ENCODE data around the gene TMEM141. TPM values are rescaled to one million over a fixed set of nuclear protein-coding genes. Genes with fewer than 3 reads are reported as not detected.
"Not testable (repeated sequence)": the region's sequence is repeated elsewhere in the genome, so short reads cannot be mapped to it uniquely, and the experiment has no call there.

Gene TMEM141
- polyA plus RNA-seq, 3 donors, result 53.5 to 81.8 (median 70.3) TPM

DNA sequence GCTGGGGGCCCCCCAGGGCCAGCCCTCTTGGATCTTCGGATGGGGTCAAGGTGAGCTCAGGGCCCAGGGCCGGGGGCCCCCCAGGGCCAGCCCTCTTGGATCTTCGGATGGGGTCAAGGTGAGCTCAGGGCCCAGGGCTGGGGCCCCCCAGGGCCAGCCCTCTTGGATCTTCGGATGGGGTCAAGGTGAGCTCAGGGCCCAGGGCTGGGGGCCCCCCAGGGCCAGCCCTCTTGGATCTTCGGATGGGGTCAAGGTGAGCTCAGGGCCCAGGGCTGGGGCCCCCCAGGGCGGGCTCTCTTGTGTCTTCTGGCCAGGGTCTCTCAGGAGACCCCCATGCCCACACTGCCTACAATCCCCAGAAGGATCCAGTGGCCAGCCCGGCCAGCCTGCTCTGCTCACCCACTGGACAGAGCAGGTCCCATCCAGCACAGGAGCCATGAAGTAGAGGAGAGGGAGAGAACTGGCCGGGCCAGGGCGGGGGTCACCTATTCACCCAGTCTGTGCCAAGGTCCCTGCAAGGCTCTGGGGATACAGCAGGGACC lies 11.9 kb downstream of the TMEM141 start:
- DNase-seq (ENCODE audit: extremely low read depth in 1 of 11, low read depth in 9 of 11, low spot score in 4 of 11), result not testable (repeated sequence)

DNA sequence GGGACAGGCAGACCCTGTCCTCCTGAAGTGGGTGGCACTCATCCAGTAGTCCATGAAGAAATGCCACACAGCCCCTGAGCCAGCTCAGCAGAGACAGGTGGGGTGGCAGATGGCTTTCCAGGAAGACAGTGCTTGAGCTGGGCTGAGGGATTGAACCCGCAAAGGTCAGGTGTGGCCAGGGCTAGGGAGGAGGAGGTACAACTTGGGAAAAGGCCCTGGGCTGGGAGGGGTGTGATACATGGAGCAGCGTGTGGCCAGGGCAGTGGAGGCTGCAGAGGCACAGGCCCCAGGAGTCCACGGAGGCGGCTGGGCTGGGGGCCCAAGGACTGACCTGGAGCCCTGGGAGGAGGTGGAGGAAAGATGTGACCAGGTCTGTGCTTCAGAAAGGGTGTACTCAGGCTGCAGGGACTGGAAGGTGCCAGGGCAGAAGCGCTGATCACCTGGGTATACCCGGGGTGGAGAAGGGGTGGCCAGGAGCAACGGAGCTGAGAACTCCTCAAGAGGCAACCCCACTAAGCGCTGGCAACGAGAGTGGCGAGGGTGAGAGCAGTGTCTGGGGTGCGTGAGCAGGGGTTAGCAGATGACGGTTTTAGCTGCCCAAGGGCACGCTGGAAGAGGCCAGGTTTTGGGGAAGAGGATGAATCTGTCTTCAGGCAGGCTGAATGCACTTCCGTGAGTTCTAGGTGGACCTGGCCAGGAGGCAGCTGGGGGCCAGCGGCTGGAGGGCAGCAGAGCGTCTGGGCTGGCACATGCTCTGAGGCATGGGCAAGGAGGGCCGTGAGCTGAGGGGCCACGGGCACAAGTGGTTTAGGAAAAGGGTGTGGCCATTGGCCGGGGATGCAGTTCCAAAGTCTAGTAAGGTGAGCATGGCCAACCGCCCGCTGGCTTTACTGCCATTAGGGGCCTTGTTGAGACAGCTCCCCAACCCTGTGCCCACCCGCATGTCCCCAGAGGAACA lies 12.7 kb downstream of the TMEM141 start:
- DNase-seq (ENCODE audit: extremely low read depth in 1 of 11, low read depth in 9 of 11, low spot score in 4 of 11), result no peak

DNA sequence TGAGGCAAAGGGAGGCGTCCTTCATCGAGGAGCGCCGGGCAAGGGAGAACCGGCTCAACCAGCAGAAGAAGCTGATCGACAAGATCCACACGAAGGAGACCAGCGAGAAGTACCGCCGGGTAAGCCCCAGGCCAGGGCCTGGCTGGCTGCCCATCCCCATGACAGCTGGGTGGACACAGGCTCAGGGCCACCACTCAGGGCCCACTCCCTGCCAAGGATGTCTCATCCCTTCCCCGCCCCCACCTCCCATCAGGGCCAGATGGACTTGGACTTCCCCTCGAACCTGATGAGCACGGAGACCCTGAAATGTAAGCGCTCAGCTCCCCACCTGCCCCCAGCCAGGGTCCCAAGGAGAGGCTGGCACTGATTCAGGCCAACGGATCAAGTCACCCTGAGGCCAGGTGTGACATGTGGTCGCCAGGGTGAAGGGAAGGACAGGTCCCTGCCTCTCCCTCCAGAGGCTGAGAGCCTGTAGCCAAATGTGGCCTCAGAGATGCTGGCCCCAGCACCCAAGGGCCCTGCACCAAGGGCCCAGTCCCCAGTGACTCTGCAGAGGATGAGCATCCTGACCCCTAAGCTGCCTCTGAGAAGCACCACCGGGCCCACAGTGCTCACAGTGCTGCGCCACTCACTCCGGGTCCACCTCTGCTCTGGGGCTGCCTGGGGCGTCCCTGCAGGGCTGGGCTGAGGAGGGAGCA lies 13.5 kb downstream of the TMEM141 start:
- DNase-seq (ENCODE audit: extremely low read depth in 1 of 11, low read depth in 9 of 11, low spot score in 4 of 11), result no peak

DNA sequence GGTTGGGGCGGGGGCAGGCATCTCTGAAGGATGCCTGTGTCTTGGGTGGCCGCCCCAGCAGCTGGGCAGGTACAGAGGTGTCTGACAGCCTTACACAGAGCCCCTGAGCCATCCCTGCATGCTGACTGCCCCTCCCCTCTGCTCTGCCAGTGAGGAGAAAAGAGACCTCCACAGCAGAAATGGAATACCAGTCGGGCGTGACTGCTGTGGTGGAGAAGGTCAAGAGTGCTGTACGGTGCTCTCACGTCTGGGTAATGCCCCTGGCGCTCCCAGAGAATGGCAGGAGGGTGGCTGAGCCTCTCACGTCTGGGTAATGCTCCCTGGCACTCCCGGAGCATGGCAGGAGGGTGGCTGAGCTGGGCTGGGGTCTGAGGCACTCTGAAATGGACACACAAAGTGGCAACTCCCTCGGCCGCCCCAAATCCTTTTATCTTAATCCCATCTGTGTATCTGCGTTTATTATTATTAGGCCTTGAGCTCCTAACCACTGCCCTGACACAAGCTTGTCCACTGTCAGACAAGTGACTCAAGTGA lies 14.1 kb downstream of the TMEM141 start:
- DNase-seq (ENCODE audit: extremely low read depth in 1 of 11, low read depth in 9 of 11, low spot score in 4 of 11), result no peak

DNA sequence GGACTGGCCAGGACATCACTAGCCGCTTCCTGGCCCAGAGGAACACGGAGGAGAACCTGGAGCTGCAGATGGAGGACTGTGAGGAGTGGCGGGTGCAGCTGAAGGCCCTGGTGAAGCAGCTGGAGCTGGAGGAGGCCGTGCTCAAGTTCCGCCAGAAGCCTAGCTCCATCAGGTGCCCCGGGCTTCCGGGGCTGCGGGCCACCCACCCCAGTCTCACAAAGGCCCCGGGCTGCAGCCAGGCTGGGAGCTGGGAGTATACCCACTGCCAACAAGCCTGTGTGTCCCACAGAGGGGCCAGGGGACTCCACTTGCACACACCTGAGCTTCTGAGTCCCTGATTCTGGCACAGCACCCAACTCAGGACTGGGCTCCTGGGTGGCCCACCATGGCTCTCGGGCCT lies 14.9 kb downstream of the TMEM141 start:
- no peak for DNase-seq (ENCODE audit: extremely low read depth in 1 of 11, low read depth in 9 of 11, low spot score in 4 of 11)

DNA sequence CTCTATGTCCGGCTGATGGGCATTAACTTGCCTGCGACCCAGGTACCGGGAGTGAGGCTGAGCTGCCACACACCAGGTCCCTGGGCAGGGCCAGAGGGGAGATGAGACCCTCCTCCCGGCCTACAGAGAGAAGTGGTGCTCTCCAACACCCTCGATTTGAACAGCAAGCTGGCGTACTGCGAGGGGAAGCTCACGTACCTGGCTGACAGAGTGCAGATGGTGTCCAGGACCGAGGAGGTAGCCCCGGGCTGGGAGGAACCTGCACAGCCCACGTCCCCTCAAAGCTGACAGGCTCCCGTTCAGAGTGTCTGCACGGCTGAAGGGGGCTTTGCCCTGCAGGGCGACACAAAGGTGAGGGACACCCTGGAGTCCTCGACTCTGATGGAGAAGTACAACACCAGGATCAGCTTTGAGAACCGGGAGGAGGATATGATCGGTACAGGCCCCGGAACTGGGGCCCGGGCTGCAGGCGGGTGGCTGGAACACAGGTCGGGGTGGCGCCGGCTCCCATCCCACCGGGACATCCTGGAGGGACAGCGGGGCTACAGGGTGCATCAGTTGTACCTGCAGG lies 15.6 kb downstream of the TMEM141 start:
- no peak for DNase-seq (ENCODE audit: extremely low read depth in 1 of 11, low read depth in 9 of 11, low spot score in 4 of 11)

DNA sequence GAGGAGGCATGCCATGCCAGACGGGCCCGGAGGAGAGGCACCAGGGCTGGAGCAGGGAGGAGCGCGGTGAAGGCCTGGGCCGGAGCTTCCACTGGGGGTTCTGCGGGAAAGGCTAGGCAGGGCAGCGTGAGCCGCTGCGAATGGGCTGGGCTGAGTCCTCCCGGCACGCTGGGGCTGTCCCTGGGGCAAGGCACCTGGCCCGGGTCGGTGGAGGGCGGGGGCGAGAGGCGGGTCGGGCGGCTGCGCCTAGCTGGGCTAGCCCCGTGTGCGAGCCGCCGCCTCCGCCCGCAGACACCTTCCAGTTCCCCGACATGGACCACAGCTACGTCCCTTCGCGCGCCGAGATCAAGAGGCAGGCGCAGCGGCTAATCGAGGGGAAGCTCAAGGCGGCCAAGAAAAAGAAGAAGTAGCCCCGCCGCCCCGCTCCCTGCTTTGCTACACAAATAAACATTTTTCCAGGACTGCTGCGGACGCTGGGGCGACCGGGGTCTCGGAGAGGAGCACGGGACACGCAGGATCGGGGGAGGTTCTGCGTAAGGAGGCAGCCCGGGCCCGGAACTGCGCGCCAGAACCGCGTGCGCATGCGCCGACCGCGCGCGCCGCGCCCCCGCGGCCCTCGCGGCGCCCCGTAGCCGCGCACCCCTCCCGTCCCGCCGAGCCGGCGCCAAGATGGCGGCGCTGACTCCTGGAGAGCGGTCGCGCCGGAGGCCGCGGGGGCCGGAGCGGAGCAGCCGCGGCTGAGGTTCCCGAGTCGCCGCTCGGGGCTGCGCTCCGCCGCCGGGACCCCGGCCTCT lies 16.3 kb downstream of the TMEM141 start, which contains the start of gene RABL6:
Gene RABL6 (plus strand): TSS at position 668 of the 794 bp plus-strand sequence. CDS start 249 bp downstream, outside the sequence.
- DNase-seq (ENCODE audit: extremely low read depth in 1 of 11, low read depth in 9 of 11, low spot score in 4 of 11), result peak in 3 of 11 donors; percentile 55 to 76 (median 67)

DNA sequence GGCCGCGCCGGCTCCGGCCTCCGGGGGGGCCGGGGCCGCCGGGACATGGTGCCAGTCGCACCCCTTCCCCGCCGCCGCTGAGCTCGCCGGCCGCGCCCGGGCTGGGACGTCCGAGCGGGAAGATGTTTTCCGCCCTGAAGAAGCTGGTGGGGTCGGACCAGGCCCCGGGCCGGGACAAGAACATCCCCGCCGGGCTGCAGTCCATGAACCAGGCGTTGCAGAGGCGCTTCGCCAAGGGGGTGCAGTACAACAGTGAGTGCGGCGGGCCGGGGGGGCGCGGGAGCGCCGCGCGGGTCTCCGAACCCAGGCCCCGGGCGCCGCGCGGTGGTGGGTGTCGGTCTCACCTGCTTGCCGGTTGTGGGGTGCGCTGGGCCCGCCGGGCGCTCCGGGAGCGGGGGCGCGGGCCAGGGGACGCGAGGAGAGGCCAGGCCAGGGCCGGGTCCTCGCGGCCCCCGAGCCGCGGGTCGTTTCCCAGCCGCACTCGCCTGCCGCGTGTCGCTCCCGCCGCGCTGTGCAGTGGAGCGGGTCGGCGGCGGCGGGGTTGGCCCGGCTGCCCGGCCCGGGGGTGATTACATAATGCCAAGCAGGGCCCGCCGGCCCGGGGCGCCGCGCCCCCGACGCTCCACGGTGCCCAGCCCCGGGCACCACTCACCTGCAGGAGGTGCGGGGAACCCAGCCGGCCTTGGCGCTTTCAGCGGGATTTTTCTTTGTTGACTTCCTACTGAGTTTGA lies 17.1 kb downstream of the TMEM141 start:
- no peak for DNase-seq (ENCODE audit: extremely low read depth in 1 of 11, low read depth in 9 of 11, low spot score in 4 of 11)

DNA sequence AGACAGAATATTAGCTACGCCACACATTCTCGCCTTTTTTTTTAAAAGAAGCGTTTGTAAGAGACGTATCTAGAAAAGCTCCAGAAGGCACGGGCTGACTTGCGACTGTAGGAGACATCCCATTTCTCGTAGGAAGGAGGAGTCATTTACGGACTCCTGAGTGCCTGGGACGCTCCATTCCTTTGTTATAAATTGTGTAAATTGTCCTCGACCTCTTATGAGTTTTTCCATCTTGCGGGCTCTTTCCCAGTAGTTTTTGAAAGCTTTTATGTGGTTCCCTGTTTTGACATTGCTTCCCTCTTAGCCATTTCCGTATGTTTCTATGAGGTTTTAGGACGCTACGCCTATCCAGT lies 17.6 kb downstream of the TMEM141 start:
- DNase-seq (ENCODE audit: extremely low read depth in 1 of 11, low read depth in 9 of 11, low spot score in 4 of 11), result no peak

DNA sequence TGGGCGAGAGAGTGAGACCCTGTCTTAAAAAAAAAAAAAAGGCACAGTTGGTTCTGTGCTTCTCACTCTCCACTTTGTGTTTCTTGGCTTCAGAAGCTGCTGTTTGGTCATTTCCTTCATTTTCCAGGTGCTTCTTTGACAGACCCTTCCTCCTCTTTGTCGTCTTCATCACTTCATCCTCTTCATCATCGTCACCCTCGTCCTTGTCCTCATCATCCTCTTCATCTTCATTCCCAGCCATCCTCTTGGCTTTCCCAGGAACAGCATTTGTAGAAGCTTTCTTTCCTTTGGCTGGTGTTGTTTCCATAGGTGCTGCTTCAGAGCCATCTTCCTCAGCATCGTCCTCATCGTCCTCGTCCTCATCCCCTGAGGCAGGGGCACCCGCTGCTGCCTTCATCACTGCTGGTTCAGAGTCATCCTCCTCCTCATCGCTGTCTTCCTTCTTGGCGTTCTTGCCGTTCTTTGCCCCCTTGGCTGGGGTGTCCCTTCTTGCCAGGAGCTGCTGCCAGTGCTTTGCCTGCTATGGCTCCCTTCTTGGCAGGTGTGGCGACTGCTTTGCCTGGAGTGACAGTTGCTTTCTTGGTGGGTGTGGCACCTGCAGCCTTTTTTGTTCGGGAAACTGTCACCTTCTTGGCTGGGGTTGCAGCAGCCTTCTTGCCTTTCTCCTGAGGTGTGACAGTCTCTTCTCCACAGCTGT lies 23.7 kb downstream of the TMEM141 start:
- no peak for DNase-seq (ENCODE audit: extremely low read depth in 1 of 11, low read depth in 9 of 11, low spot score in 4 of 11)

DNA sequence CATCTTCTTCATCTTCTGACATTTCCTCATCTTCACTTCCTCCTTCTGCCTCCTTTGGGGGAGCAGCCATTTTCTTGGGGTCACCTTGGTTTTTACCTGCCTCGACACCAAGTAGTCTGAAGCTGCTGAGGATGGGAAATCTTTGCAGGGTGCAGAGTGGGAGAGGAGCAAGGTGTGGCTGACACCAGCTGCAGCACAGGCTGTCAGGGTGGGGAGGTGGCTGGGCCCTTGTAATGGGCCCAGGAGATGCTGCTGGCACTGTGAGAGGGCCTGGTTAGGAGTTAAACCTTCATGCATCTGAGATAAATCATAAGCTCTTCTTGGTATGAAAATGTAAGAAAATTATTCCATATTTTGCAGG lies 24.3 kb downstream of the TMEM141 start:
- DNase-seq (ENCODE audit: extremely low read depth in 1 of 11, low read depth in 9 of 11, low spot score in 4 of 11), result no peak

DNA sequence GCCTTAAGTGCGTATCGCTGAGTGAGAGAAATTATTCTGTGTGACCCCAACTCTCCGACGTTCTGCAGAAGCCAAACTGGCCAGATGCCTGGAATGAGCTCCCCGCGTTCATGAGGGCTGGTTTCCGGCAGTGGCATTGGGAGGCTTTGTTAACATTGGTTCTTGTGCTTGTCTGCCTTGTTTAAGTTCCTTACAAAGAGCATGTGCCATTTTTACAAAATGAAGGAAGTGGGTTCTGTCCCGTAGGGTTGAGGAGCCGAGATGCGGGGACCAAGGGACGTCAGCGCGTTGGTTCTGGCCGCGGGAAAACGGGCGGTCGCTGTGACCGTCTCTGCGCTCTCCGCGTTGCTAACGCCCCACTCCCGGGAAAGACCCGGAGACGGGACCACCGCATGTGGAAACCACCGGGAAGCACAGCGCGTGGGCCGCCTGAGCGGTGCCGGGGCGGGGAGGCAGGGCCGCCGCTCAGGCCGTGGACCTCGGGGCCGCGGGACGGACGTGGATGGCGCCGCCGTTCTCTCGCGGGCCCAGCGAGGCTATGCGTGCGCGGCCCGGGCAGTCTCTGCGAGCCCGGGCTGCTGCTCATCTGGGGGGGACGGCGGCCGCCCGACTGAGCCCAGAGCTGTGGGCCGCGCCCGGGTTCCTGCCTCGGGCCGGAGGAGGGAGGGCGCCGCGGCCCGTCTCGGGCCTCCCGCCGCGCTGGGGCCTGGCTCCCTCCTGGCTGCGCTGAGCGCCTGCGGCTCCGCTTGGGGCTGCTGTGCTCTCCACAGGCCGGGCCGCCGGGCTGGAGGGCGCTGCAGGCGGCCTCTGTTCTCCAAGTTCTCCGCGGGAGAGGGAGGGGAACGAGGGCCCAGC lies 30.1 kb downstream of the TMEM141 start:
- DNase-seq (ENCODE audit: extremely low read depth in 1 of 11, low read depth in 9 of 11, low spot score in 4 of 11), result no peak

DNA sequence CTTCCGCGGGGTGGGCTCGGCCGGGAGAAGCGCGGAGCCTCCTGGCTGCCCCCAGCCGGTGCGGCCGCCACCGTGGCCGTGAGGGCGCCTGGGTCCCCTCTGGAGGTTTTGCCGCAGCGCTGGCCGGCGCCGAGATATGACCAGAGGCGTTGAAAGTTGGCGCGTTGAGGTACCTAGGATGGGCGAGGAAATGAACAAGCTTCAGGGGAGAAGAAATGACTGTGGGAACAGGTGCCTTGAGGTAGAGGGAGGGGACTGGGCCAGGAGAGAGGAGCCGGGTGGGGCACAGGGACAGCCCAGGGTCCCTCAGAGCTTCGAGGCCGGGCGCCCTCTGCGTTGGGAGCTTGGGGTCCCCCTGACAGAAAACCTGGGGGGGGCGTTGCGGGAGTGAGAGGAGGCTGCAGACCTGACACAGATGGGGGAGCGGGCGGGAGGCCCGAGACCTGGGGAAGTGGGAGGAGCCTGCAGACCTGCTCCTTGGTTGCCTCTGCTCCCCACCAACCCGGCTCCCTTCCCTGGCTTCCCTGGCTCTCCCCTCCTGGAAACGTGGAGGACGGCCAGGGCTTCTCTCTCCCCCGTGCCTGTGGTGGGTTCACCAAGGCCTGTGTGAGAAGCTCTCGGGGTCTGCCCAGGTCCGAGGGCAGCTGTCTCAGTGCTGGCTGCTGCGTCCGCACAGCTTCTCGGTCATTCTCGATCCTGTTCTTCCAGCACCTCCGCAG lies 30.8 kb downstream of the TMEM141 start:
- no peak for DNase-seq (ENCODE audit: extremely low read depth in 1 of 11, low read depth in 9 of 11, low spot score in 4 of 11)

DNA sequence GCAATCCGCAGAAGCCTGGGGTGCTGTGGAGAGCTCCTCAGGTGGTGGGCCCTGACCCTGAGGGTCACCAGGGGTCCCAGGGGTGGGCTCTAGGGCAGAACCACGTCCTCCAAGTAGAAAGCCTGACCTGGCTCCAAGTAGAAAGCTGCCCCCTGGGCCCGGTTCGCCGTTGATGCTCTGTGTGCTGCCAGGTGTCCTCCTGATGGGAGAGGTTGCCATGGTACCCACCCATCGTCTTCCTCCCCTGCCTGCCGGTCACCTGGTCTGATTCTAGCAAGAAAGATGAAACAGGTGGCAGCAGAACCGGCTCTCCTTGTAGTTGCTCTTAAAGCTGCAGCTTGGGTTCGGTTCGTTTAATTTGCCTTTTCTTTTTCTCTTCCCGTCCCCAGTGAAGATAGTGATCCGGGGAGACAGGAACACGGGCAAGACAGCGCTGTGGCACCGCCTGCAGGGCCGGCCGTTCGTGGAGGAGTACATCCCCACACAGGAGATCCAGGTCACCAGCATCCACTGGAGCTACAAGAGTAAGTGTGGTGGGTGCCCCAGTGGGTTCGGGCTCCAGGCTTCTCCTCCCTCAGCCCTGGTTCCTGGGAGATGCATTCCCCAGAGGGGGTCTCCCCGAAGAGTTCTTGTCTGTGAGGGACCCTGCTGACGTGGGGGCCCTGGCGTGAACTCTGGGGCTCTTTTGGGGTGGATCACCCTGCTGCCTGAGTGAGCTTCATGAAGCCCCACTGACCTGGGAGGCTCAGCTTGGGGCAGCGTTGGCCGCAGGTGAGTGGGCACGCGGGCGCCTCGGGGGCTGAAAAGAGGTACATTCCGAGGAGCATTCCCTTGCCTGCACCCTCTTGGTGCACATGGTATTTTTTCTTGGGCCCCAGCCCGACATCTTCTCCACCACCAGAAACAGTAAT lies 32.2 kb downstream of the TMEM141 start:
- DNase-seq (ENCODE audit: extremely low read depth in 1 of 11, low read depth in 9 of 11, low spot score in 4 of 11), result no peak

Measured in renal cortex interstitium (tissue), 11 donors.